GF-D8 (cell line): ENCODE results near the gene STX11.

Experiments
- DNase-seq: peaks from one replicate; lab custom pipeline; 2025; lab: John Stamatoyannopoulos, UW

The STX11 gene

GRCh38 chr6:144143106-144143505, 7.2 kb upstream of the STX11 start:
- no peak for DNase-seq

- no peak for DNase-seq
Observed at GRCh38 chr6:144143878-144144277, 6.4 kb upstream of the STX11 start.

GRCh38 chr6:144144996-144145395, 5.3 kb upstream of the STX11 start:
- no peak for DNase-seq

GRCh38 chr6:144145541-144145940, 4.8 kb upstream of the STX11 start:
- DNase-seq: no peak

GRCh38 chr6:144148886-144149285, 1.4 kb upstream of the STX11 start:
- DNase-seq: no peak

- DNase-seq: no peak
Observed at GRCh38 chr6:144149558-144149893, 791 bp upstream of the STX11 start.

- DNase-seq: peak; percentile 50
Observed at GRCh38 chr6:144150710-144151657, 667 bp downstream of the STX11 start.

GRCh38 chr6:144152334-144152900, 2.1 kb downstream of the STX11 start:
- no peak for DNase-seq

GRCh38 chr6:144153260-144153659, 2.9 kb downstream of the STX11 start:
- no peak for DNase-seq

- no peak for DNase-seq
Observed at GRCh38 chr6:144153971-144154370, 3.7 kb downstream of the STX11 start.

- DNase-seq: no peak
Observed at GRCh38 chr6:144155529-144155928, 5.2 kb downstream of the STX11 start.

- DNase-seq: peak; percentile 12
Observed at GRCh38 chr6:144156338-144156737, 6.0 kb downstream of the STX11 start.

- DNase-seq: no peak
Observed at GRCh38 chr6:144156991-144157390, 6.7 kb downstream of the STX11 start.

GRCh38 chr6:144158133-144158532, 7.8 kb downstream of the STX11 start:
- no peak for DNase-seq

- no peak for DNase-seq
Observed at GRCh38 chr6:144159223-144159622, 8.9 kb downstream of the STX11 start.

- no peak for DNase-seq
Observed at GRCh38 chr6:144159742-144160141, 9.4 kb downstream of the STX11 start.

- no peak for DNase-seq
Observed at GRCh38 chr6:144160431-144161005, 10.2 kb downstream of the STX11 start.

GRCh38 chr6:144161975-144162374, 11.7 kb downstream of the STX11 start:
- DNase-seq: no peak

GRCh38 chr6:144162977-144163376, 12.7 kb downstream of the STX11 start:
- DNase-seq: no peak

- DNase-seq: no peak
Observed at GRCh38 chr6:144165784-144166183, 15.5 kb downstream of the STX11 start.

- no peak for DNase-seq
Observed at GRCh38 chr6:144170044-144170443, 19.7 kb downstream of the STX11 start.

GRCh38 chr6:144171406-144171805, 21.1 kb downstream of the STX11 start:
- DNase-seq: no peak

- no peak for DNase-seq
Observed at GRCh38 chr6:144174006-144174405, 23.7 kb downstream of the STX11 start.
